Fibroblast of pulmonary artery (primary cell): Measurements from ENCODE around the gene TOPAZ1.
"Not testable (repeated sequence)": the region's sequence is repeated elsewhere in the genome, so short reads cannot be mapped to it uniquely, and the experiment has no call there.

ENCODE experiments used
- DNase-seq: peaks from one replicate; pipeline ENCODE4 v3.0.0-alpha.2; 2010; ENCODE audit warnings: low read depth
- H3K4me3 ChIP-seq: replicated peaks from 2 replicates; pipeline ENCODE4 v1.5.1; 2011; ENCODE audit warnings: low read depth, mild to moderate bottlenecking, control low read depth, low read length, moderate library complexity
- TF ChIP-seq, protein P1 (sequence below): IDR thresholded peaks from 2 replicates; pipeline ENCODE4 v1.5.1; 2011; ENCODE audit warnings: mild to moderate bottlenecking, control low read depth, low read length, inconsistent platforms; ENCODE audit errors: missing control alignments

Gene TOPAZ1

DNA sequence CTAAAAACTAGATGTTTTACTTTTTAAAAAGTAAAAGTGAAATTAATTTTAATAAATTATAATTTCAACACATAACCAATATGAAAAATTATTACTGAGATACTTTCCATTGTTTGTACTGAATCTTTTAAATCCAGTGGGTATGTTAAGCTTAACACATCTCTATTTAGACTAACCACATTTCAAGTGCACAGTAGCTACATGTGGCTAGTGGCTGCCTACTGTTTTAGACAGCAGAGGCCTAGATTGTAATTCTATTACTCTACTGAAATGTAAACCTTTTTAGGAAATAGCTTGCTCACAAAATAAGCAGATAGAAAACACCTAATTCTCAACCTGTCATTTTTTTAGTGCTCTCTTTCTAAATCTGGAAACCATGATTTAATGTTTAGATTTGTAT, 101.7 kb downstream of the TOPAZ1 start:
- H3K4me3 ChIP-seq: no peak overlapping the region
- DNase-seq: no peak
- TF ChIP-seq, protein P1, sequence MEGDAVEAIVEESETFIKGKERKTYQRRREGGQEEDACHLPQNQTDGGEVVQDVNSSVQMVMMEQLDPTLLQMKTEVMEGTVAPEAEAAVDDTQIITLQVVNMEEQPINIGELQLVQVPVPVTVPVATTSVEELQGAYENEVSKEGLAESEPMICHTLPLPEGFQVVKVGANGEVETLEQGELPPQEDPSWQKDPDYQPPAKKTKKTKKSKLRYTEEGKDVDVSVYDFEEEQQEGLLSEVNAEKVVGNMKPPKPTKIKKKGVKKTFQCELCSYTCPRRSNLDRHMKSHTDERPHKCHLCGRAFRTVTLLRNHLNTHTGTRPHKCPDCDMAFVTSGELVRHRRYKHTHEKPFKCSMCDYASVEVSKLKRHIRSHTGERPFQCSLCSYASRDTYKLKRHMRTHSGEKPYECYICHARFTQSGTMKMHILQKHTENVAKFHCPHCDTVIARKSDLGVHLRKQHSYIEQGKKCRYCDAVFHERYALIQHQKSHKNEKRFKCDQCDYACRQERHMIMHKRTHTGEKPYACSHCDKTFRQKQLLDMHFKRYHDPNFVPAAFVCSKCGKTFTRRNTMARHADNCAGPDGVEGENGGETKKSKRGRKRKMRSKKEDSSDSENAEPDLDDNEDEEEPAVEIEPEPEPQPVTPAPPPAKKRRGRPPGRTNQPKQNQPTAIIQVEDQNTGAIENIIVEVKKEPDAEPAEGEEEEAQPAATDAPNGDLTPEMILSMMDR: no peak

DNA sequence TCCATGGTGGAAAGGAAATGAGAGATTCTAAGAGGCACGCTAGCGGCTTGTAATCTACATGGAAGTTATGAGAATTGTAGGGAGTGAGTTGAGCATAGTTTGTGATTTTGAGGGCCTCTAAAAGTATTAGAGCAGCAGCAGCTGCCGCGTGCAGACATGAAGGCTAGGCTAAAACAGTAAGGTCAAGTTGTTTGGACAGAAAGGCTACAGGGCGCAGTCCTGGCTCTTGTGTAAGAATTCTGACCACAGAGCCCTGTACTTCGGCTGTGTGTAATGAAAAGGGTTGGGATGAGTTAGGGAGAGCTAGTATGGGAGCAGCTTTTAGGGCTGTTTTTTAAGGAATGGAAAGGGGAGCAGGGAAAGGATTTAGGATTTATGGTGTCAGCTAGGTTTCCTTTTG, 104.9 kb downstream of the TOPAZ1 start:
- H3K4me3 ChIP-seq, DNase-seq: not testable (repeated sequence)

DNA sequence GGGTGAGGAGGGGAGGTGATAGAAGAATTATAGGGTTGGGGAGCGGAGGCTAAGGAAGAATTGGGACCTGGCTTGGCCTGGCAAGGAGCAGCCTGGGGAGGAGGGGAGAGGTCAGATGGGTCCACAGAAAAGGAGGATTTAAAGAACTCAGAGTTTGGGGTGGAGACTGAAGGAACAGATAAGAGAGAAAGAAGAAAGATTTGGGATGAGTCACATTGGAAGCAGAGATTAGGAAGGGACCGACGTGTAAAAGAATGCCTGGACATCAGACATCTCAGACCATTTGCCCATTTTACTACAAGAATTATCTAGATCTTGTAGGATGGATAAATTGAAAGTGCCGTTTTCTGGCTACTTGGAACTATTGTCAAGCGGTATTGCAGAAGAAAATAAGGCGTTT, 107.3 kb downstream of the TOPAZ1 start:
- no peak overlapping the region for H3K4me3 ChIP-seq
- DNase-seq: no peak
- TF ChIP-seq, protein P1: no peak

DNA sequence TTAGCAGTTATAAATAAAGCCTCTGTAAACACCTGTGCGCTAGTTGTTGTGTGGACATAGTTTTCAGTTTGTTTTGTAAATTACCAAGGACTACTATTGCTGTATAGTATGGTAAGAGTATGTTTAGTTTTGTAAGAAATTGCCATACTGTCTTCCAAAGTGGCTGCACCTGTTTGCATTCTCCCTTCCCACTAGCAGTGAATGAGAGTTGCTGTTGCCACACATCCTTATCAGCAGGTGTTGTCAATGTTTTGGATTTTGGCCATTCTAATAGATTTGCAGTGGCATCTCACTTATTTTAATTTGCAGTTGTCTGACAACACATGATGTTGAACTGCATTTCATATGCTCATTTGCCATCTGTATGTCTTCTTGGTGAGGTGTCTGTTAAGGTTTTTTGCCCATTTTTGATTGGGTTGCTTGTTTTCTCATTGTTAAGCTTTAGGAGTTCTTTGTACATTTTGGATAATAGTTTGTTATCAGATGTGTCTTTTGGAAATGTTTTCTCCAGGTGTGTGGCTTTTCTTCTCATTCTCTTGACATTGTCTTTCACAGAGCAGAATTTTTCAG, 111.8 kb downstream of the TOPAZ1 start:
- TF ChIP-seq, protein P1: no peak
- no peak overlapping the region for H3K4me3 ChIP-seq
- no peak for DNase-seq

DNA sequence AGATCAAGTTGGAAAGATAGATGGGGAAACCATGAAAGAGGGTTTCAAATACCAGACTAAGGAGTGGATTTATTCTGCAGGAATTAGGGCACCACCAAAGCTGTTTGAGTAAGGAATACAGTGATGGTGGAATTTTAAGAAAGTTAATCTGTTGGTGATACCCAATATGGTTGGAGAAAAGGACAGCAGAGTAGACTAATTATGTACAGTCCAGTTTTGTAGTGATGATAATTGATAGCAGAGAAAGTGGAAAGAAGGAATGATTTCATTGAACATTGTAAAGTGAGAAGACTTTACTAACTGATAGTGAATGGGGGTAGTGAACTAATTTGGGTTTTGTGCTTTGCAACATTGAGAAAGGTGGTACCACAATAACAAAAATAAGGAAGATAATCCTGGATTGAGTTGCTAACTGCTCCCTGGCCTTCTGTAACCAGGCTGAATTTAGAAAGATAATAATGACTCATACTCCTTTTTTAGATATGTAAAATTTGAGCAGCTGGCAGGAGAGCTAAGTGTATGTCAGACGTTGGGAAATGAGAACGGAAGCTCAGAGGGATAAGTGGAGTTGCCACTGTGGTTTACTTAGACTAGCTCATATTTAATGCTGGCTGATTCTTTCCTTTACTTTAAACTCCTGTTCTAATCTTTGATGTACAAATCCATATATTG, 113.8 kb downstream of the TOPAZ1 start:
- peak; percentile 91 for DNase-seq
- no peak overlapping the region for H3K4me3 ChIP-seq
- TF ChIP-seq, protein P1: no peak

DNA sequence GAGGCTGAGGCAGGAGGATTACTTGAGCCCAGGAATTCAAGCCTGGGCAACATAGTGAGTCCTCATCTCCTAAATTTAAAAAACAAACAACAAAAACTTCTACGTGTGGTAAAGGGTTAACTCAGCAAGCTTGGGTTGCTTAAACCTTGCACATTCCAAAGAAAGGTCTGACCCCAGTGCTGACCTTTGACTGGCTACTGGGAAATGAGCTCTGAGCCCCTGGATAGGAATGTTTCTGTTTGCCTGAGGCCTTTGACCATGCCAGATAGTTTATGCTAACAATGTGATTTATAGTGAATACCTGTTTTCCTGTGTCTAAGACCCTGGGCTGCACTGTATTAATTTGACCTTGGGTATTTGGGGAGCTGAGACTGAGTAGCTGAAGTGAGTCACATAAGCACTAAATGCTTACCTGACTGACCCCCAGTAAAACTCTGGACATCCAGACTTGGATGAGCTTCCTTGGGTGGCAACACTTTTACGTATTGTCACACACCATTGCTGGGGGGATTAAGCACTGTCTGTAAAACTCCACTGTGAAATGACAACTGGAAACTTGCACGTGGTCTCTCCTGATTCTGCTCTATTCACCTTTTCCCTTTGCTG, 117.6 kb downstream of the TOPAZ1 start:
- TF ChIP-seq, protein P1: no peak
- DNase-seq: no peak
- no peak overlapping the region for H3K4me3 ChIP-seq

DNA sequence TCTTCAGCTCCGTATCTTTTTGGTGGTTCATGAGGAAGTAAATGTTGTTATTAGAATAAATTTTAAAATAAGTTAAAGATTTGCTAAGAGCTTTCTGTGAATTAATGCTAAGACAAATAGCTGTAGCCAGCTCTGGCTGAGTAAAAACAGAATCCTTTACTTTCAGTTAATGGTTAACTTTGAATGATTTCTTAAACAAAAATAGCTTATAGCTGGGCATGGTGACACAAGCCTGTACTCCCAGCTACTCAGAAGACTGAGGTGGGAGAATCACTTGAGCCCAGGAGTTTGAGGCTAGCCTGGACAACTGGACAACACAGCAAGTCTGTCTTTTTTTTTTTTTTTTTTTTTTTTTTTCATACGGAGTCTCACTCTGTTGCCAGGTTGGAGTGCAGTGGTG, 121.9 kb downstream of the TOPAZ1 start:
- TF ChIP-seq, protein P1: no peak

More for the DNA sequence above, 121.9 kb downstream of the TOPAZ1 start:
- no peak overlapping the region for H3K4me3 ChIP-seq
- DNase-seq: no peak
